Stimulated activated CD4-positive, alpha-beta T cell treated with anti-CD3 and anti-CD28 coated beads, Interleukin-1b, Interleukin-23, amount 100 ng/mL, for 4 hours (primary cell): ENCODE measurements around the gene BAZ1B.
"Not testable (repeated sequence)": the region's sequence is repeated elsewhere in the genome, so short reads cannot be mapped to it uniquely, and the experiment has no call there.

Experiments used
- DNase-seq, 2 donors: peaks; one replicate each; pipeline ENCODE4 v3.0.0-alpha.2; 2020; ENCODE audit warnings: low read depth in 2 of 2

The BAZ1B gene

DNA sequence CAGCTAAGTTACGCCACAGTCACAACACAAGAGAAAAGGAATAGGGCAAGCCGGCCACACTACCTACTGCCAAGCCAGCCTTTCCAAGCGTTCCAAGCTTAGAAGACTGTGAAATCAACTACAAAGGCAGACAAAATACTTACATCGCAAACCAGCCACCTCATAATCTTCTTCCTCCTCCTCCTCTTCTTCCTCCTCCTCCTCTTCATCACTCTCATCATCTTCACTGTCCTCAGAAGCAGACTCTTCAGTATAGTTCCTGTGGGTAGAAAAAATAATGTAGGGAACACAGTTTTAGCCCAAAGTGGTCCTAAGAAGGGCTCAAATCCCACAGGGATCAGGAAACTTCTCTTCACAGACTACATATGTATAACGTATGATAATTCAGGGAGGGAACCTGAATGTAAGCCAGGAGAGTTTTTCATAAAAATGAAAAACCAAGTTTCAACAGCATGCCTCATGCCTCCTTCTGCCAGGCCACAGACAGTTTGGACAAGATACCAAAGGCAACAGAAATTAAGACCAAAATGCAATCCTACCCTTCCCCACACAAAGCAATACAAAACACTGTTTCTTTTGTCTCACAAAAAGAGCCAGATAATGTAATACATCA lies 74.9 kb downstream of the BAZ1B start:
- no peak for DNase-seq

DNA sequence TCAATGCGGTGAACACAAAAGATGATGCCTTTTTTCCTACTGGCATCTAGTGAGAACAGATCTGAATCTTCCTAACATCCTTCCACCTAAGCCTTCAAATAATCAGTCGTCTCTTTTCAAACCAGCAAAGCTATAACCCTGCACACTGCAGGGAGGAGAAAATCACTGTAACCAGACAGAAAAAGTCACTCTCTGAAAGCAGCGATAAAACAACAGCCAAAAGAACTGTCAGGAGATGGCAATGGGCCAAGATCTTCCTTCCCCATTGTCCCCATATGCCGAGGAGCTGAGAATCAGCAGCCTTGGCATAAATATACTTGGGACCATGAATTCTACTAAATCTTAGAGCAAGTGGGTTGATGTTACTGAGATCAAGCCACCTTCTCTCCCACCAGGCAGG lies 75.4 kb downstream of the BAZ1B start:
- no peak for DNase-seq

DNA sequence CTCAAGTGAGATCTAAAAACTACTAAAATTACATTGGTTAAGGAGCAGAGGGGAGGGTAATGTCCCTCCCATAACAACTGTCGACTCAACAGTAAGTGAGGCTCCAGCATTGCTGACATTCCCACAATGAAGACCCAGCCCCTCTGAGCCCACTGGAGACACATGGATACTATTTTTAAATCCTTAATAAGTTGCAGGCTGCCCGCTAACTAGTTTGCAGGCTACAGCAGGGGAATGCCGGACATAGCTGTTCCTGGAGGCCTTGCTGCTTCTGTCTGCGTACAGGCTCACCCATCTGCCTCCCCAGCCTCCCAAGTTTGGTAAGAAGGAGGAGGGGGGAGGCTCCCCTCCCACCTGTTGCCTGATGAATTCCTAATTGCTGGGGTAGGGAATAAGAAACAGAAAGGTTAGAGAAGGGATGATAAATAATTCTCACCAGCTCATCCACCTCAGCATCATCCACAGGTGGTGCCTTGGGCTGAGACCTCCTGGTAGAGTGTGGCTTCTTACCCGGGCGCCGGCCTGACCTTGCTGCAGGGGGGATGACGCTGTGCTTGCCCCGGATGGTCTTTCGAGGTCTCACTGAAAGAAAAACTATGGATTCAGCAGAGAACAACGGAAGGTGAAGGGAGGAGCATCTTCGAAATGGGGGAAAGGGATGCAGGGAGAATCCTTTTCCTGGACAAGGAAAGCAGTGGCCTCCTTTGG lies 78.4 kb downstream of the BAZ1B start:
- DNase-seq: no peak

DNA sequence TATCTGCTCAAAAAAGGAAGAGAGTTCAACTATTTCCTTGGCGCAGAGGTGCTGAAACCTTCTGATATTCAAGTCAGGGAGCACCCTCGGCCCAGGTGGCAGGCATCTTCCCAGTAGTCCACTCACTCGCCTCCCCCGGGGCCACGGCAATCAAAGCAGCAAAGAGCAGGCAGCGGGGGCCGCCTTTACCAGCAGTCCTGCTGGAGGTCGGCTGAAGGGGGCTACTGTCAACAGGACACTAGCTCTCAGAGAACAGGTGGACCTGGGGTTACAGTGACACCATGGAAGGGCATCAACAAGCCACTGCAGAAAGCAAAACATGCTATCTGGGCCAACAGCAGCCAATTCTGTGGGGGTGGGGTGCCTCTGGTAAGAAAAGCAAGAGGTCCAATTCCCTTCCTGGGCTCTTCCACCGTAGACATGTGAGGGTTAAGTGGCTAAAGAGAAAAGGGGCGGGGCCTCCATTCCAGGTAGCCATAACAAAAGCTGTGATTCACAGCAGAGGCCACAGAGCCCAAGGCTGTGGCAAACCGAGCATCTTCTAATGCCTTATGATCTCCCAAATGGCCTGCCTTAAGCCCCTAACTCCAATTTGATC lies 79.1 kb downstream of the BAZ1B start:
- no peak for DNase-seq

DNA sequence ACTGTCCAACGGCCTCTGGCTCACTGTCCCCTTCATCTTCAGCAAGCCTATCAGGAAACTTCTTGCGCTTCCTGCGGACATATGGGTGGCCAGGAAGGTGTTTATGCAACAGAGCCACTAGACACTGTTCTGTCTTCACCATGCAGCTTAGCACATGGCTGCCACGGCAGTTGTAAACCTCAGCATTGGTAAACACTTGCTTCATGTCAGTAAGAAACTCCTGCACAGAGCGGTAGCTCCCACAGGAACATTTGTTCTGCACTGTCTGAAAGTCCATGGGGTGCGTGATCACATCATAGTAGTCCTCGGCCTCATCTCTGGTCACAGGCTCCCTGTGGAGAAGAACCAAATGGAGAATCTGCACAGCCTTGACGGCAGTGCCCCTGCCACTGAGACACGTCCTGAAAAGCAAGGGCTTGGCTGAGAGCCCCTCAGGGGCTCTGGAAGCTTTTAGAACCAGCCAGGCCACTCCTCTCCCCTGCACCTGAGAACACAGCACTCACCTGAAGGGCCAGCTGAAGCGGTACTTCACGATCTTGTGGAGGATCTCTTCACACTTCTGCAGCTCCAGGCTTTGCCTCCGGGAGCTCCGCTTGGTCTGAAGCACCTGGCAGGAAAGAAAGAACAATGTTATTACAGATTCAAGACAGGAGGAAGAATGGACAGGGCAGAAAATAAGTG lies 79.7 kb downstream of the BAZ1B start:
- DNase-seq: no peak

DNA sequence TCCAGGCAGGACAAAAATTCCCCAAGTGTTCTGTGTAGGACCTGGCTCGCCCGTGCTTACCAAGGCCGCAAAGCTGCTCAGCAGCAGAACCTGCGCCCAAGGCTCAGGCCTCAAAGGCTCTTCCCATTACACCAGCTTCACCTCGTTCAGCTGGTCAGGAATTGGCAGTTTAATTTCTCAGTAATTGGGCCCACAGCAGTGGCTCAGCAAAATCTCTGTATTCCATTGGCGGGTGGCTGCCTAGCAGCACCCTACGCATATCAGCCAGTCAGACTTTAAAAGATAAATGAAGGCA lies 82.7 kb downstream of the BAZ1B start:
- no peak for DNase-seq

DNA sequence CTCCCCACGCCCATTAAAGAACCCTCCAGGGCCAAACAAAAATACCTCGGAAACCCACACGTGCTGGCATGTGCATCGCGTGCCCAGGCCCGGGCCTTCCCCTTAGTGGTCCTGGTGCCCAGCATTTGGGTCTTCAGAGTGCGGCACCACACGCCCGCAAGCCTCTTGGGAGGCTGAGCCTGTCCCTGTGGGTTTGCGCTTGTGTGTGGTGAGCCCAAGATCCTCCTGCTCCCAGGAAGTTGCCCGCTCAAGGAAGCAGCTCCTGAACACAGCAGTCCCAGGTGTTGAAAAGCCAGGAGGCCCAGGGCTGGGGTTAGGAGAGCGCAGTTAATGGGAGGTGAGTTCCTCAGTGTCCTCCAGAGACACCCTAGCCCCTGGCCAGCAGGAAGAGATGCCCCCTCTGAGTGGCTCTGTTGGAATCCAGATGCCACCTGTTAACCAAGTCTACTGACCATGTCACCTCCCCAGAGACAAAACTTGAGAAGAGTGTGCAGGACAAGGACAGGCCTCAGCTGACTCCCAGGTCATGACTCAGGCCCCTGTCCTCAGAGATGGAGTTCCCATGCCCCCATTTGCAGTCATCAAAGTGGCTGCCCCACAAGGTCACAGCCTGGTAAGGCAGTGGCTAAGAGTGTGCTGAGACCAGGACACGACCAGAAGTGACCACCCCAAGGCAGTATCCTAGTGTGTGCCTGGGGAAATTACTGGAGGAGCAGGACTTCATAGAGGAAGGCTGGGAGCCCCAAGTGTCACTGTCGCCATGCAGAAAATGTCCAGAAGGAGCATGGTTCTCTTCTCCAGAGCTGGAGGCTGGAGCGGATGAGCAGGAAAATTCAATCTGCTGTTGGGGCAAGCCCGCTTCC lies 83.3 kb downstream of the BAZ1B start:
- no peak for DNase-seq

DNA sequence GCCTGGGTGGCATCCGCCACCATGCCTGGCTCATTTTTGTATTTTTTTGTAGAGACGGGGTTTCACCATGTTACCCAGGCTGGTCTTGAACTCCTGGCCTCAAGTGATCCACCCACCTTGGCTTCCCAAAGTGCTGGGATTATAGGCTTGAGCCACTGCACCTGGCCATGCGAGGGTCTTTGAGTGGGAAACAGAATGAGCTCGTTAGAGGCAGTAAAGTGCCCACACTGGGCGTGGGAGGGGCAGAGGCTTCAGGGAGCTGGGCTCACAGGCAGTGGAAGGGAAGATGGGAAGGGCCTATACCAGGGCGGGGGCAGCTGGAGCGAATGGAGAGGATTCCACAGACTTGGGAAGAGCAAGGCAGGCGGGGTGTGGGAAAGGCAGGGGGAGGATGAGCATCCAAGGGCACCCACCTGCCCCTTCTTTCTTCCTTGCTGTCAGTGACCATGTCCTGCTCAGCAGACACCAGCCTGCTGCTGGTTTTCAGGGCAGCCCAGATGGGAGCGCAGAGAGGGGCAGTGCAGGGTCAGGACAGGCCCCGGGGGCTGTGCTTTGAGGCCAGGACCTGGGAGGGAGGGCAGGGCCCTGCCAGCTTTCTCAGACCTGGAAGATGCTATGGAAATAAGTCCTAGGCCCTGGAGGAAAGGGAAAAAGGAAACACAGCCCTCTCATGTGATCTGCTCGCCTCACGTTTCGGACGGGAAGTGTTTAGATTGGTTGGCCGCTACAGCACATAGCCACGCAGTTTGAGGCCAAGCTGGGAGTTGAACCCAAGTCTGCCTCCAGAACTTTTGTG lies 84.3 kb downstream of the BAZ1B start:
- DNase-seq: no peak

DNA sequence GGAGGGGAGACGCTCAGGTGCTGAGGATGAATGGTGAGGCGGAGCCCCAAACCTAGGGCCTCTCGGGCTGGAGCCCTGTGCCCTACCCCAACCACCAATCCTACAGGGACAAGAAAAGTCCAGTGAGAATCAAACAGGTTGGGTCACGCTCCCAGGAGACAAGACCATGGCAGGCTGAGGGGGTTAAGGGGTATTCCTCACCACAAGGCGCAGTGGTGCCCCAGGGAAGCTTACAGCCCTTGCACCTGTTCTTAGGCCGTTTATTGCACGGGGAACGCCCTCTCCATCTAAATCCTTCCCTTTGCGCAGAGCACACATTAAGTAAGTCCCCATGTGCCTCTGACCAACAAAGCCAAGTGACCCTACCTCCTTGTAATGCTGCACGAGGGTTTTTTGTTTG lies 85.0 kb downstream of the BAZ1B start:
- DNase-seq: no peak

DNA sequence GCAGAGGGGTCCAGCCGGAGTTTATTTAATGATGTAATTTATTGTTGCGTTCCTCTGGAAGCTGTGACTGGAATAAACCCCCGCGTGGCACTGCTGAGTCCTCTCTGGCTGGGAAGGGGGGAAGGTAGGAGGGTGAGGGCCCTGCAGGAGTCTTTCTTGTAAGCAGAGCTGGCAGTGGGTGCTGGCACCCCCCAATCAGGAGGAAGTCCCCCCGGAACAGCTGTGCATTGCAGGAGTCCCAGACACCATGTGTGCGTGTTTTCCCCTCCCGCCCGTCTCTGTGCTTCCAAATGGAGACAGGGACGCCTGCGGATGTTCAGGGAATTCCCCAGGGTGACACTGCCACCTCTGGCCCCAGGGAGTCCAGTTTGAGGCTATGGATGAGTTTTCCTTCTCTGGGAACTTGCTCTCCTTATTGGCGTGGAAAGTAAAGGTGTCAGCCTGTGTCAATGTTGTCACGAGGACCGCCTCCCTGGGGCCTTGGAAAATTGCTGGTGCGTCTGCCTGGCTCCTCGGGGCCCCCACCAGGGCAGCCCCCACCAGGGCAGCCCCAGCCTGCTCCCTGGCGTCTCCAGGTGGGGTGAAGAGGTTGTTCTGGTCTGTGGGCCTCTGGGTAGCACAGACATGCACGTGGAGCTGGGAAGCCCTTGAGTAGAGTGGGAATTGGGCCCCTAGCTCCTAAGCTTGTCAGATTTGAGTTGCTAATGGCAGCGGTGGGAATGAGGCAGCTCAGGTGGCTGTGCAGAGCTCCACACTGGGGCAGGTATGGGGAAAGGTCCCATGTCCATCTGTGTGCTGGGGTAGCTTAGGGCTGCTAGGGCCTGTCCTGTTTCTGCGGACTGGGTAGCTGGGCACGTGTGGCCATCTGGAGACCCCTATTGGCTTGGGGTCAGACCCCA lies 85.8 kb downstream of the BAZ1B start:
- DNase-seq: no peak

DNA sequence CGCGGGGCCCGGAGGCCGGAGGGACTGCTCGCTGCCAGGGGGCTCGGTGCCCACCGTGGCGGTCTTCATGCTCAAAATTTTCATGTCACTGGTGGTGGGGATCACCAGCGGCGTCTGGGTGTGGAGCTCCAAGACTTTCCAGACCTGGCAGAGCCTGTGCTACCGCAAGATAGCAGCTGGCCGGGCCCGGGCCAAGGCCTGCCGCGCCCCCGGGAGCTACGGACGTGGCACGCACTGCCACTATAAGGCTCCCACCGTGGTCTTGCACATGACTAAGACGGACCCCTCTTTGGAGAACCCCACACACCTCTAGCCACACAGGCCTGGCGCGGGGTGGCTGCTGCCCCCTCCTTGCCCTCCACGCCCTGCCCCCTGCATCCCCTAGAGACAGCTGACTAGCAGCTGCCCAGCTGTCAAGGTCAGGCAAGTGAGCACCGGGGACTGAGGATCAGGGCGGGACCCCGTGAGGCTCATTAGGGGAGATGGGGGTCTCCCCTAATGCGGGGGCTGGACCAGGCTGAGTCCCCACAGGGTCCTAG lies 86.6 kb downstream of the BAZ1B start:
- no peak for DNase-seq

DNA sequence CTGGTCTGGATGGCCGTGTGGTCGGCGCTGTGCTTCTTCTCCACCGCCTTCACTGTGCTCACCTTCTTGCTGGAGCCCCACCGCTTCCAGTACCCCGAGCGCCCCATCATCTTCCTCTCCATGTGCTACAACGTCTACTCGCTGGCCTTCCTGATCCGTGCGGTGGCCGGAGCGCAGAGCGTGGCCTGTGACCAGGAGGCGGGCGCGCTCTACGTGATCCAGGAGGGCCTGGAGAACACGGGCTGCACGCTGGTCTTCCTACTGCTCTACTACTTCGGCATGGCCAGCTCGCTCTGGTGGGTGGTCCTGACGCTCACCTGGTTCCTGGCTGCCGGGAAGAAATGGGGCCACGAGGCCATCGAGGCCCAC lies 87.4 kb downstream of the BAZ1B start:
- no peak for DNase-seq

DNA sequence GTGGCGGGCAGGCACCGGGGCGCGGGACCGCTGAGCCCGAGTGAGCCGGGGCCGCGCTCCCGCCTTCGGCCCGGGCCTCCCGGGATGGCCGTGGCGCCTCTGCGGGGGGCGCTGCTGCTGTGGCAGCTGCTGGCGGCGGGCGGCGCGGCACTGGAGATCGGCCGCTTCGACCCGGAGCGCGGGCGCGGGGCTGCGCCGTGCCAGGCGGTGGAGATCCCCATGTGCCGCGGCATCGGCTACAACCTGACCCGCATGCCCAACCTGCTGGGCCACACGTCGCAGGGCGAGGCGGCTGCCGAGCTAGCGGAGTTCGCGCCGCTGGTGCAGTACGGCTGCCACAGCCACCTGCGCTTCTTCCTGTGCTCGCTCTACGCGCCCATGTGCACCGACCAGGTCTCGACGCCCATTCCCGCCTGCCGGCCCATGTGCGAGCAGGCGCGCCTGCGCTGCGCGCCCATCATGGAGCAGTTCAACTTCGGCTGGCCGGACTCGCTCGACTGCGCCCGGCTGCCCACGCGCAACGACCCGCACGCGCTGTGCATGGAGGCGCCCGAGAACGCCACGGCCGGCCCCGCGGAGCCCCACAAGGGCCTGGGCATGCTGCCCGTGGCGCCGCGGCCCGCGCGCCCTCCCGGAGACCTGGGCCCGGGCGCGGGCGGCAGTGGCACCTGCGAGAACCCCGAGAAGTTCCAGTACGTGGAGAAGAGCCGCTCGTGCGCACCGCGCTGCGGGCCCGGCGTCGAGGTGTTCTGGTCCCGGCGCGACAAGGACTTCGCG lies 88.0 kb downstream of the BAZ1B start:
- DNase-seq: peak in 1 of 2 donors; percentile 17

DNA sequence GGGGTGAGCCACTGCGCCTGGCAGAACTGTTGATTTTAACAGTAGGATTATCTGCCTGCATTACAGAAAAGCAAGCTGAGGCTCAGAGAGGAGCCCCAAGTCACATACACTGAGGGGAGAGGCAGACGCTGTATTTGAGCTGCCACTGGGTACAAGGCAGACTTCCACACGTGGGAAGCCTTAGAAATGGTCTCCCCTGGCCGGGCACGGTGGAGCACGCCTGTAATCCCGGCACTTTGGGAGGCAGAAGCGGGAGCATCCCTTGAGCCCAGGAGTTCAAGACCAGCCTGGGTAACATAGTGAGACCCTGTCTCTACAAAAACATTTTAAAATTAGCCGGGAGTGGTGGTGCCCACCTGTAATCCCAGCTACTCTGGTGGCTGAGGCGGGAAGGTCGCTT lies 89.4 kb downstream of the BAZ1B start:
- DNase-seq: no peak

DNA sequence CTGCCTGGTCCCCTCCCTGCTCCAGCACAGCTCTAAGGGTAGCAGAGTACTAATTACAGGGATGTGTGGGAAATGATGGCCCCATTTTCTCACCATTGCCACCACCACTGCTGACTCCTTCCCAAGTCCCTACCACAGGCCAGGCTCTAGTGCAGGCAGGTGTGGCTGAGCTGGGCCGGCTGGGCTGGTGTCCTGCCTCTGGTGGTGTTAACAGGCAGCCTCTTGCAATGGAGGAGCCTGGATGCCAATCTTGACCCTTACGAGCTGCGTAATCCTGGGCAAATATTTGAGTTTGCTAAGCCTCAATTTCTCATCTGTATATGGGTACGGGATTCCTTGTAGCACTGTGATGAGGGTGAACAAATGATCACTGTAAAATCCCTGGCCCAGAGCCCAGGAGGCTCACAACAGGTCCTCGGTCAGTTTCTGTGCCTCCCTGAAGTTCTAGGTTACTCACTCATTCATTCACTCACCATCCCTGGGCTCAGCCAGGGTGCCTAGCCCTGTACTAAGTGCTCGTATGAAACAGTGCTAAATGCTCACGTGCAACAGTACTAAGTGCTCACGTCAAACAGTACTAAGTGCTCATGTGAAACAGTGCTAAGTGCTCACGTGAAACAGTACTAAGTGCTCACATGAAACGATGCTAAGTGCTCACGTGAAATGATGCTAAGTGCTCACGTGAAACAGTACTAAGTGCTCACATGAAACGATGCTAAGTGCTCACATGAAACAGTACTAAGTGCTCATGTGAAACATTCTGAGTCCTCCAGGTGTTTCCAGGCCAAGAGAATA lies 90.9 kb downstream of the BAZ1B start:
- DNase-seq: no peak

DNA sequence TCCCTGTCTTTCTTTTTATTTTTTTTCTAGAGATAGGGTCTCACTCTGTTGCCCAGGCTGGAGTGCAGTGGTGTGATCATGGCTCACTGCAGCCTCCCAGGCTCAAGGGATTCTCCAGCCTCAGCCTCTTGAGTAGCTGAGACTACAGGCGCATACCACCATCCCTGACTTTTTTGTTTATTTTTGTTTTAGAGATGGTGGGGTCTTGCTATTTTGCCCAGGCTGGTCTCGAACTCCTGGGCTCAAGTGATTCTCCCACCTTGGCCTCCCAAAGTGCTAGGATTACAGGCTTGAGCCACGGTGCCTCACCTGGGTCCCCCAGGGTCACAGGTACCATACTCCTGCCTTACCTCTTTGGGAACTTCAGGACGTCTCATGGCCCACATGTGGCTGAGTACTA lies 91.6 kb downstream of the BAZ1B start:
- DNase-seq: not testable (repeated sequence)

DNA sequence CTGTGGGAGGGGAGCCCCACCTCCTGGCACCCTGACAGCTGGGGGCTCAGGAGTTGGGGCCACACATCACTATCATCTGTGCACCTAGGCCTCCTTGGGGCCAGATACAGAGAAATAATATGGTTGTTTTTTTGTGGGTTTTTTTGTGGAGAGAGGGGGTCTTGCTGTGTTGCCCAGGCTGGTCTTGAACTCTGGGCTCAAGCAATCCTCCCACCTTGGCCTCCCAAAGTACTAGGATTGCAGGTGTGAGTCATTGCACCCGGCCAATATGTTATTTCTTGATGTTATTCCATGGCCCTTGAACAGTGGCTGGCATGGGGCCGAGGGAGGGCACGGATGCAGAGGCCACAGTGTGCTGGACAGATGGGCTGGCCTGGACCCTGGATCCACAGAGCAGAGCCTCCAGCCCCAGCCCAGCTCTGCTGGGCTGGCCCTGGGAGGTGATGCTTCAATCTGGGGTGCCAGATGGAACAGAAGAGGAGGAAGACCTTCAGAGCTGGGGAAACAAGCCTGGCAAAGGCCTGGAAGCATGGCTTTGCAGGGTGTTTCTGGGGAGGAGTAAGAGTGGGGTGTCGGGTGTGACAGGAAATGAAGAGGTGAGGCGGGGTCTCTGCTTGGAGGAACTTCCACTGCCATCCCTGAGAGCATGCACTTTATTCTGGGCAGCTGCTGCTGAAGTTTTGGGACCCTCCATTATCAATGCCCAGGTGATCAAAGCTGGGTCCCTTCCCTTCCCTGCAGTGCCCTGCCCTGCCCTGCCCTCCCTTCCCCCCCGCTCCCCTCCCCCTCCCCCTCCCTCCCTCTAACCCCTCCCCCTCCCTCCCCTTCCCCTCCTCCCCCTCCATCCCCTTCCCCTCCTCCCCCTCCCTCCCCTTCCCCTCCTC lies 92.2 kb downstream of the BAZ1B start:
- DNase-seq: no peak
